Activated T-cell treated with anti-CD3 and anti-CD28 coated beads for 24 hours (primary cell): ENCODE measurements around the gene CLPX.
A peak's percentile ranks its signal among the peaks of the same experiment; 100 is the strongest.
"Not testable (repeated sequence)": the region's sequence is repeated elsewhere in the genome, so short reads cannot be mapped to it uniquely, and the experiment has no call there.

ENCODE experiments used
- DNase-seq: peaks from one replicate; pipeline ENCODE4 v3.0.0-alpha.2; 2020; ENCODE audit warnings: low read depth

The CLPX gene

GRCh38 chr15:65206750-65207149, 21.6 kb upstream of the CLPX start:
- DNase-seq: no peak

- DNase-seq: no peak
These were observed 20.0 kb upstream of the CLPX start for GRCh38 chr15:65204931-65205660.

GRCh38 chr15:65204236-65204930, 19.2 kb upstream of the CLPX start:
- DNase-seq: no peak

- DNase-seq: no peak
These were observed 16.8 kb upstream of the CLPX start for GRCh38 chr15:65201918-65202317.

- no peak for DNase-seq
These were observed 13.4 kb upstream of the CLPX start for GRCh38 chr15:65198571-65198970.

GRCh38 chr15:65197337-65197645, 12.1 kb upstream of the CLPX start:
- DNase-seq: no peak

- no peak for DNase-seq
These were observed 11.6 kb upstream of the CLPX start for GRCh38 chr15:65196637-65197336.

GRCh38 chr15:65195548-65195923, 10.4 kb upstream of the CLPX start:
- no peak for DNase-seq

- DNase-seq: no peak
These were observed 9.8 kb upstream of the CLPX start for GRCh38 chr15:65194826-65195547.

- DNase-seq: no peak
These were observed 6.9 kb upstream of the CLPX start for GRCh38 chr15:65192016-65192415.

- no peak for DNase-seq
These were observed 4.1 kb upstream of the CLPX start for GRCh38 chr15:65189102-65189740.

- not testable (repeated sequence) for DNase-seq
These were observed 3.3 kb upstream of the CLPX start for GRCh38 chr15:65188472-65188871.

GRCh38 chr15:65184305-65184867, 756 bp downstream of the CLPX start:
- DNase-seq: peak; percentile 15

GRCh38 chr15:65183865-65184159, 1.3 kb downstream of the CLPX start:
- DNase-seq: no peak

GRCh38 chr15:65182538-65182937, 2.6 kb downstream of the CLPX start:
- DNase-seq: no peak

- not testable (repeated sequence) for DNase-seq
These were observed 3.4 kb downstream of the CLPX start for GRCh38 chr15:65181582-65182353.

GRCh38 chr15:65180167-65180566, 5.0 kb downstream of the CLPX start:
- no peak for DNase-seq

GRCh38 chr15:65177901-65178300, 7.2 kb downstream of the CLPX start:
- no peak for DNase-seq

- no peak for DNase-seq
These were observed 9.1 kb downstream of the CLPX start for GRCh38 chr15:65176056-65176455.

- no peak for DNase-seq
These were observed 9.6 kb downstream of the CLPX start for GRCh38 chr15:65175511-65175910.

GRCh38 chr15:65174509-65174908, 10.6 kb downstream of the CLPX start:
- DNase-seq: no peak
